ENCODE data around the gene AURKAIP1. TPM values are rescaled to one million over a fixed set of nuclear protein-coding genes. Genes with fewer than 3 reads are reported as not detected.

AURKAIP1 gene
- total RNA-seq, 1 donor from 2014 or later = 107 TPM

DNA sequence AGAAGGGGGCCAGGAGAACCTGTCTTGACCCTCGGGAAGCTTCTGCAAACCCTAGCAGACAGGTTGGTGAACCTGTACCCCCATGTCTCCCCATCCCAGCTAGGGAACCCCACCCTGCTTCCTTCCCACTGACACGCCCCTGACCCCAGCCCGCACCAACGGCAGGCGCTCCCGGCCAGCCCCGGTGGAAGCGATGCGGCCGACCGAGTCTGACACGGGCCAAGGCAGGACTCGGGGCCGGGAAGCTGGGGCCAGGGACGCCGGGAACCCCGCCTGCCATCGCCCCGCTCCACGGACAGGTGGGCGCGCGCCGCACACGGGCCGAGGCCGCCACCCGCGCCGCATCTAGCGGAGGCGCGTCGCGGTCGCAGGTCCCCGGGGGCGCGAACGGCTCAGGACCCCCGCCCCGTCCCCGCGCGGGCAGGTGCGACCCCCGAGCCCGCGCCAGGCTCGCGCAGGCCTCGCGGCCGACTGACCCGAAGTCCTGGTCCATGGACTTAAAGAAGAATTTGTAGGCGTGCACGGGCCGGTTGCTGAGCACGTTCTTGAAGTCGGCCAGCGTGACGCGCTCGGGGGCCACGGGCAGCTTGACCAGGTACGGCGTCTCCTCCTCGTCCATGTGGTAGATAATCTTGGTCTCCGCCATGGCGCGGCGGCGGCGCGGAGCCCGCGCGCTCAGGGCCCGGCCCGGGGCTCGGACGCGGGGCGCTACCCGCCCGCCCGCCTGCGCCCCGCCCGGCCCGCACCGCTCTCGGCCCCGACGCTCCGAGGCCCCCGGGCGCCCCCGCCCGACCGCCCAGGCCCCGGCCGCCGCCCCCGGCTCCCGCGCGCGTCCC is 26.4 kb downstream of the AURKAIP1 start:
- TF ChIP-seq, protein P1, sequence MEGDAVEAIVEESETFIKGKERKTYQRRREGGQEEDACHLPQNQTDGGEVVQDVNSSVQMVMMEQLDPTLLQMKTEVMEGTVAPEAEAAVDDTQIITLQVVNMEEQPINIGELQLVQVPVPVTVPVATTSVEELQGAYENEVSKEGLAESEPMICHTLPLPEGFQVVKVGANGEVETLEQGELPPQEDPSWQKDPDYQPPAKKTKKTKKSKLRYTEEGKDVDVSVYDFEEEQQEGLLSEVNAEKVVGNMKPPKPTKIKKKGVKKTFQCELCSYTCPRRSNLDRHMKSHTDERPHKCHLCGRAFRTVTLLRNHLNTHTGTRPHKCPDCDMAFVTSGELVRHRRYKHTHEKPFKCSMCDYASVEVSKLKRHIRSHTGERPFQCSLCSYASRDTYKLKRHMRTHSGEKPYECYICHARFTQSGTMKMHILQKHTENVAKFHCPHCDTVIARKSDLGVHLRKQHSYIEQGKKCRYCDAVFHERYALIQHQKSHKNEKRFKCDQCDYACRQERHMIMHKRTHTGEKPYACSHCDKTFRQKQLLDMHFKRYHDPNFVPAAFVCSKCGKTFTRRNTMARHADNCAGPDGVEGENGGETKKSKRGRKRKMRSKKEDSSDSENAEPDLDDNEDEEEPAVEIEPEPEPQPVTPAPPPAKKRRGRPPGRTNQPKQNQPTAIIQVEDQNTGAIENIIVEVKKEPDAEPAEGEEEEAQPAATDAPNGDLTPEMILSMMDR (IDR thresholded peaks at IDR 0.05; ENCODE audit: unreplicated experiment) = no peak
- H3K9me3 Mint-ChIP-seq (ENCODE audit: low read depth) = no peaks in the 10 kb centered on the region
- peaks cover 9% of the 10 kb centered on the region for H3K4me1 Mint-ChIP-seq (ENCODE audit: low read depth)
- H3K36me3 Mint-ChIP-seq (ENCODE audit: insufficient read depth) = no peaks in the 10 kb centered on the region
- peak overlapping the region; percentile 74 for H3K27ac Mint-ChIP-seq
- peaks cover 11% of the 10 kb centered on the region for H3K27me3 Mint-ChIP-seq
- H3K4me3 Mint-ChIP-seq (ENCODE audit: low read depth) = peak overlapping the region; percentile 75
- DNase-seq (ENCODE audit: low spot score, unreplicated experiment) = no peak

GRCh38 chr1:1347663-1348419 is 27.2 kb downstream of the AURKAIP1 start:
- H3K4me1 Mint-ChIP-seq (ENCODE audit: low read depth) = peaks cover 9% of the 10 kb centered on the region
- TF ChIP-seq, protein P1 (IDR thresholded peaks at IDR 0.05; ENCODE audit: unreplicated experiment) = no peak
- peak overlapping the region; percentile 75 for H3K4me3 Mint-ChIP-seq (ENCODE audit: low read depth)
- H3K36me3 Mint-ChIP-seq (ENCODE audit: insufficient read depth) = no peaks in the 10 kb centered on the region
- H3K9me3 Mint-ChIP-seq (ENCODE audit: low read depth) = no peaks in the 10 kb centered on the region
- DNase-seq (ENCODE audit: low spot score, unreplicated experiment) = no peak
- H3K27me3 Mint-ChIP-seq = peaks cover 8% of the 10 kb centered on the region
- peak overlapping the region; percentile 74 for H3K27ac Mint-ChIP-seq

GRCh38 chr1:1347026-1347595 is 27.9 kb downstream of the AURKAIP1 start:
- TF ChIP-seq, protein P1 (IDR thresholded peaks at IDR 0.05; ENCODE audit: unreplicated experiment) = no peak
- no peak for DNase-seq (ENCODE audit: low spot score, unreplicated experiment)
- Mint-ChIP-seq H3K27ac (peak overlapping the region; percentile 74), H3K27me3 (peaks cover under 1% of the 10 kb centered on the region), H3K4me3 (ENCODE audit: low read depth) (peak overlapping the region; percentile 75), H3K36me3 (ENCODE audit: insufficient read depth) (no peaks in the 10 kb centered on the region), H3K9me3 (ENCODE audit: low read depth) (no peaks in the 10 kb centered on the region), H3K4me1 (ENCODE audit: low read depth) (peaks cover 9% of the 10 kb centered on the region)

DNA sequence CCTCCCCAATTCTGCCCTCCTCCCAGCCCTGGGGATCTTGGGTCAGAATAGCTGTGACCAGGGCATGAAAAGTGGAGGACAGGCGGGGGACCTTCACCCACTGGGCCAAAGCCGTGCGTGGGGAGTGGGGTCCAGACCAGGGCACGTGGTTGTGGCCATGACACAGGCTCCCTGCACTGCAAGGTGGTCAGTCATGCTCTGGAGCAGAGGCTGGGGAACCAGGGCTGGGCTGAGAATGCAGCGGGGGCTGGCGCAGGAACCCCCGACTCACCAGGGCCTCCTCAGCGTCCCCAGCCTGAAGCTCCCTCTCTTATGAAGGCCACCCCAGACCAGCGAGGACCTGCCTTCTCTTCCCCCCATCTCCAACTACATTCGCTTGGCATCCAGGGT is 28.5 kb downstream of the AURKAIP1 start:
- TF ChIP-seq, protein P1 (IDR thresholded peaks at IDR 0.05; ENCODE audit: unreplicated experiment) = no peak
- Mint-ChIP-seq H3K27me3 (no peaks in the 10 kb centered on the region), H3K27ac (no peak overlapping the region), H3K36me3 (ENCODE audit: insufficient read depth) (no peaks in the 10 kb centered on the region), H3K4me1 (ENCODE audit: low read depth) (peaks cover 9% of the 10 kb centered on the region), H3K9me3 (ENCODE audit: low read depth) (no peaks in the 10 kb centered on the region), H3K4me3 (ENCODE audit: low read depth) (peak overlapping the region; percentile 75)
- DNase-seq (ENCODE audit: low spot score, unreplicated experiment) = no peak

- Mint-ChIP-seq H3K4me1 (ENCODE audit: low read depth) (peaks cover 9% of the 10 kb centered on the region), H3K9me3 (ENCODE audit: low read depth) (no peaks in the 10 kb centered on the region), H3K4me3 (ENCODE audit: low read depth) (no peak overlapping the region), H3K36me3 (ENCODE audit: insufficient read depth) (peaks cover 2% of the 10 kb centered on the region), H3K27ac (no peak overlapping the region), H3K27me3 (no peaks in the 10 kb centered on the region)
- no peak for DNase-seq (ENCODE audit: low spot score, unreplicated experiment)
- TF ChIP-seq, protein P1 (IDR thresholded peaks at IDR 0.05; ENCODE audit: unreplicated experiment) = no peak
These were observed 29.0 kb downstream of the AURKAIP1 start for GRCh38 chr1:1345860-1346500.
